NB4 (cell line): ENCODE results near the gene CBX5.

ENCODE experiments used
- CTCF ChIP-seq: IDR thresholded peaks from one replicate; pipeline ENCODE4 v1.5.1; 2012; ENCODE audit warnings: low read depth, low read length
- MYC ChIP-seq: IDR thresholded peaks from 2 replicates; pipeline ENCODE4 v1.6.1; 2011; ENCODE audit warnings: low read depth, low read length

DNA sequence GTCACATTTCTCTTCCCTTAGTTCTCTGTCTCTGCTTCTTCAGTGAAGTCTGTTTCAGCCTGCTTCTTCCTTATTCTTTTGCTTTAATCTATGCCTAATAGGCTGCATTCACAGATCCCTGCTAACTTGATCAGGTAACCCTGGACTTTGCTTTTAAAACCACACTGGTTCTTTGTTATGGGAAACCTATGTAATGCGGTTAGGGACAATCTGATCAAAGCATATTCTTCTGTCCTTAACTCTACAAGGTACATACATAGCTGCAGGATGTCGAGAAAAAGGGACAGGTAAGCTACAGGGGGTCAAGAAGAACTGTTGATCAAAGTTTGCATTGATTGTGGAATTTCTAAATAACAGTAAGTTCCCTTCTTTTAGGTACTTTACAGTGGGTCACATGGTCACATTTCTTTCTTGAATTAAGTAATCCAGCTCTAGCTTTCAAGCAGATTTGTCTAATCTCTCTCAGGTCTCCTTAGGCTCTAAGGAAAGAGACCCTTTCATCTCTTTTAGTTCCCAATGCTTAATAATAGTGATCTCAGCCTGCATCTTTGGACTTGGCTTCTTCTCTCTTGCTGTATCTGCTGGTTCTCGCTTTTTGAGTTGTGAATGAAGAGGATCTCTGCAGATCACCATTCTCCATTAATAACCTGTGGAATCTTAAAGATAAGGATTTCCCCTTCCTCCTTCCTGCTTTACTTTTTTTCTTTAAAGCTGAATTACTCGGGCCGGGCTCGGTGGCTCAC is 48.8 kb upstream of the CBX5 start:
- TF ChIP-seq CTCF (no peak), MYC (no peak)
